VCaP (cell line): ENCODE data around the gene DHFR2.
A peak's percentile ranks its signal among the peaks of the same experiment; 100 is the strongest.
"Not testable (repeated sequence)": the region's sequence is repeated elsewhere in the genome, so short reads cannot be mapped to it uniquely, and the experiment has no call there.

ENCODE experiments used
- H3K27ac ChIP-seq: fragments of 450-650 bp; 2 replicates; pipeline ENCODE4 v1.5.1; 2017
- CTCF ChIP-seq: fragments of 450-650 bp; conservative IDR thresholded peaks from 2 replicates; pipeline ENCODE4 v1.5.1; 2017; ENCODE audit warnings: mild to moderate bottlenecking, moderate library complexity

Gene DHFR2

DNA sequence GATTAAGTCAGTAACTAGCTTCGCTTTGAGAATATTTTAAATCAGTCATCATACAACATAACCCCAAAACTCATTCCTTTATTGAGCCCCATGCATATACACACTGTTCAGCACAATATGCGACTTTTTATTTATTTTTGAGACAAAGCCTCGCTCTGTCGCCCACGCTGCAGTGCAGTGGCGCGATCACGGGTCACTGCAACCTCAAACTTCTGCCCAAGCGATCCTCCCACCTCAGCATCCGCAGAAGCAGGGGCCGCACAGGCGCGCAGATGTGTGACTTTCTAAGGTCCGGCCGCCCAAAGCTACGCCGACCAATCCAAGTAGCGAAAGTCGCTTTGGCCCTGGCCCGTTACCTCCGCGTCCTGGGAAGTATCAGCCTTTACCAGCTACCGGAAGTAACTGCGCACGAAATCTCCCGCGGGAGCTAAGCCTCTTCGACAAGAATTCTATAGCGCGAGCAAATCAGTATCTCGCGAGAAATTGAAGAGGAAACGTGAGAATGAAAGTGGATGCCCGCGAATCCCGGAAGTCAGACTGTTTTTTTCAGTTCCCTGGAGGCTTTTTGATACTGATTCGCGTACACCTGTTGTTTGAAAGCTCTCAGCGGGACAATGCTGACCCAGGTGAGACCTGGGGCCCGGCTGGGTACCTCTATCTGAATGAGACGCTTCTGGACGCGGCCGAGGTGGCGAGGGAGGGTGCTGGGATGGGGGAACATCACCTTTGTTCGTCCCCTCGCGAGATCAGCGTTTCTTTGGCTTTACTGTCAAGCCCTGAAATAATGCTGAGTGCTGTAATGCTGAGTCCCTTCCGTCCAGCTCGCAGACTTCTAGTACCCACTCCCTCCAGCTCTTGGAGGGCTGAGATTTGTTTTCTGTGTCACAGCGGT, at the start of gene DHFR2, which contains the start of gene NSUN3:
Gene DHFR2 (minus strand): TSS at position 404 of the 892 bp plus-strand sequence. CDS start 1,405 bp downstream, outside the sequence.
Gene NSUN3 (plus strand): TSS at position 549 of the 892 bp plus-strand sequence. CDS start 66 bp downstream, at position 615.
- TF ChIP-seq CTCF = no peak
- H3K27ac ChIP-seq = peak within 1 kb of the TSS; percentile 80

GRCh38 chr3:94110854-94111253, 48.1 kb upstream of the DHFR2 start:
- TF ChIP-seq CTCF = no peak
- no peak overlapping the region for H3K27ac ChIP-seq

- not testable (repeated sequence) for H3K27ac ChIP-seq
Measured at GRCh38 chr3:94110232-94110631, 47.5 kb upstream of the DHFR2 start.

DNA sequence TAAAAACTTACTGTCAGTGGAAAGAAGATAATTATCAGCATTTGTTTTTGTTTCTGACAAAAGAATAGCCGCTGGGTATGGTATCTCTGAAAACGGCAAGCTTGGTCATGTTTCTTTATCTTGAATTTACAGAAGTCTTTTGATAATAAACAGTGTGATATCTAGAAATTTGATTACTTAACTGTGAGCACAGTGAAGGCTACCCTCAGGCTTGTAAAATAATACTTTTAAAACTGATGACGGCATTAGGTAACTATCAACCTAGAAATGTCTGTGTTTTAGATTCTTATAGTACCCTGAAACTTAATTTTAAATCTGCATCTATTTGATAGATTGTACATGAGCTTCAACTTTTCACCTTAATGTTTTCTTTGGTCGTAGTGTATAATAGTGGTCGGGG, 43.6 kb upstream of the DHFR2 start:
- H3K27ac ChIP-seq = no peak overlapping the region
- no peak for TF ChIP-seq CTCF

DNA sequence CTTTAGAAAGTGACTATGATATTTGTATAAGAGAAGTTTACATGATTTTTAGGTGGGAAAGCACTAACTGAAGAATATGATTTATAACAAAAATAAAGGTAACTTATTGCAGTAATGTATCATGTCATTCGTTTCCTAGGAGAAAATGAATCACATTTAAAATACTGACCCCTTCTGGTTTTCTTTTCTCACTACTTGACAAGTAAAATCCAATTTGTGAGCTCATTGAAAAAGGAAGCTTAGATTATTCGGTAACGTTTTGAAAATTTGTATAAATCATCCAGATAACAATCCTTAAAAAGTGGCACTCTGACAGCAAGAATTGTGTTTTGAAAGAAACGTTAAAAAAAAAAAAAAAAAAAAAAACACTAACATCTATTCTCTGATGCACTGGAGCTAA, 39.1 kb upstream of the DHFR2 start:
- no peak overlapping the region for H3K27ac ChIP-seq
- peak; percentile 26 for TF ChIP-seq CTCF

DNA sequence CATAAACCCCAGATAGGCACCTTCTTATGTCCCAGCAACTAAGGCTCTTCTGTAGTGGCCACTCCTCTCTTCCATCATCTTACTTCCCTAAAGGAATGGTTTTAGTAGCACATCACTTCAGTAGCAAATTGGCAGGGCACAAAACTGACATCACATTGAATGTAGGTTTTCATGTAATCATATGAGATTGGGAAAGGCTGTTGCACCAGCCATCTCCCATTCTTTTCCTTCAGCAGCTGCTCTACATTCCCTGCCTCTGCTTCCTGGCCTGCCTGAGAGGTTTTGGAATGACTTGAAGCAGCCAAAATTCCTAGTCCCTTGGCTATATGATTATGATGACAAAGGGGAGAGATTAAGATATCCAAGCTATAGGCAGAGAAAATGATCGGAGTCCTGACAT, 36.6 kb upstream of the DHFR2 start:
- H3K27ac ChIP-seq = no peak overlapping the region
- no peak for TF ChIP-seq CTCF

DNA sequence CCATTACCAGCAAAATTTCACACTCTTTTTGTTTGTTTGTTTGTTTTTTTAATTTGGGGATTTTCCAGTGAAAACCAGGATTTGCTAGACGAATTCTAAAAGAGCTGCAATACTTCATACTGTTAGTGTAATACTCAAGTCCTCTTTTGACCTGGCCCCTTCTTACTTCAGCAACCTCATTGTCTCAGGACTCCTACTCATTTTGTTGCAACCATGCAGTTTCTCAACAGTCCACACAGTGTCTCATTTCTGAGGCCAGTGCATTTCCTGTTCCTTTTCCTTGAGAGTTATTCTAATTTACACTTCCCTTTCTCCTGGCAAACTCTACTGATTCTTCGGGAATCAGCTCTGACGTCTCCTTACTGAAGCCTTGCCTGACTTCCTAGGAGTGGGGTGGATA, 35.7 kb upstream of the DHFR2 start:
- no peak overlapping the region for H3K27ac ChIP-seq
- no peak for TF ChIP-seq CTCF

- TF ChIP-seq CTCF = no peak
- no peak overlapping the region for H3K27ac ChIP-seq
Measured at GRCh38 chr3:94095111-94095510, 32.4 kb upstream of the DHFR2 start.
